HCT116 (cell line): ENCODE data around the gene SNRNP200.

ENCODE experiments used
- EZH2 ChIP-seq: fragments of 200-600 bp; sonication (generic); IDR thresholded peaks from 2 replicates; pipeline ENCODE4 v1.6.1; 2017; ENCODE audit warnings: antibody characterized with exemption, mixed run types
- EZH2phosphoT487 ChIP-seq: fragments of 200-600 bp; IDR thresholded peaks from 2 replicates; pipeline ENCODE4 v1.6.1; 2018; ENCODE audit warnings: antibody characterized with exemption, borderline replicate concordance
- JUND ChIP-seq: IDR thresholded peaks from 2 replicates; pipeline ENCODE4 v1.6.1; 2012
- POLR2A ChIP-seq: IDR thresholded peaks from 2 replicates; pipeline ENCODE4 v1.7.0; 2011; ENCODE audit warnings: borderline replicate concordance; ENCODE audit not compliant: insufficient read depth, insufficient read length; ENCODE audit errors: extremely low read depth
- POLR2AphosphoS5 ChIP-seq: IDR thresholded peaks from 2 replicates; pipeline ENCODE4 v1.6.1; 2011; ENCODE audit warnings: mild to moderate bottlenecking, low read depth, low read length, moderate library complexity
- RAD21 ChIP-seq: IDR thresholded peaks from 2 replicates; pipeline ENCODE4 v1.6.1; 2012; ENCODE audit warnings: low read depth, mild to moderate bottlenecking
- SRF ChIP-seq: IDR thresholded peaks from 2 replicates; pipeline ENCODE4 v1.6.1; 2012; ENCODE audit warnings: low read depth
- YY1 ChIP-seq: IDR thresholded peaks from 2 replicates; pipeline ENCODE4 v1.6.1; 2011; ENCODE audit warnings: low read length, low read depth, moderate library complexity, mild to moderate bottlenecking; ENCODE audit not compliant: insufficient replicate concordance; ENCODE audit errors: extremely low read depth
- ZNF274 ChIP-seq: fragments of 200-500 bp; sonication (Bioruptor generic); IDR thresholded peaks from 2 replicates; pipeline ENCODE4 v1.6.1; 2014; ENCODE audit warnings: mild to moderate bottlenecking, low read depth, low read length, inconsistent platforms
- TF ChIP-seq, protein P1 (sequence below), 3 experiments: fragments of 200-600 bp in 1 of 3; sonication (generic) in 1 of 3; IDR thresholded peaks in 2 of 3; conservative IDR thresholded peaks in 1 of 3; 2 replicates each; pipeline ENCODE4 v1.5.1; 2012 to 2017; ENCODE audit warnings: low read depth in 2 of 3, low read length in 2 of 3, antibody characterized with exemption in 1 of 3, borderline replicate concordance in 1 of 3, control low read depth in 1 of 3, mild to moderate bottlenecking in 1 of 3, mixed read lengths in 1 of 3, mixed run types in 1 of 3, moderate library complexity in 1 of 3; ENCODE audit not compliant: insufficient read depth in 1 of 3
- TF ChIP-seq, protein P2 (sequence below): IDR thresholded peaks from 2 replicates; pipeline ENCODE4 v1.6.1; 2012
- TF ChIP-seq, protein P3 (sequence below): IDR thresholded peaks from 2 replicates; pipeline ENCODE4 v1.6.1; 2012; ENCODE audit warnings: low read depth
- TF ChIP-seq, protein P4 (sequence below): IDR thresholded peaks from 2 replicates; pipeline ENCODE4 v1.6.1; 2012

DNA sequence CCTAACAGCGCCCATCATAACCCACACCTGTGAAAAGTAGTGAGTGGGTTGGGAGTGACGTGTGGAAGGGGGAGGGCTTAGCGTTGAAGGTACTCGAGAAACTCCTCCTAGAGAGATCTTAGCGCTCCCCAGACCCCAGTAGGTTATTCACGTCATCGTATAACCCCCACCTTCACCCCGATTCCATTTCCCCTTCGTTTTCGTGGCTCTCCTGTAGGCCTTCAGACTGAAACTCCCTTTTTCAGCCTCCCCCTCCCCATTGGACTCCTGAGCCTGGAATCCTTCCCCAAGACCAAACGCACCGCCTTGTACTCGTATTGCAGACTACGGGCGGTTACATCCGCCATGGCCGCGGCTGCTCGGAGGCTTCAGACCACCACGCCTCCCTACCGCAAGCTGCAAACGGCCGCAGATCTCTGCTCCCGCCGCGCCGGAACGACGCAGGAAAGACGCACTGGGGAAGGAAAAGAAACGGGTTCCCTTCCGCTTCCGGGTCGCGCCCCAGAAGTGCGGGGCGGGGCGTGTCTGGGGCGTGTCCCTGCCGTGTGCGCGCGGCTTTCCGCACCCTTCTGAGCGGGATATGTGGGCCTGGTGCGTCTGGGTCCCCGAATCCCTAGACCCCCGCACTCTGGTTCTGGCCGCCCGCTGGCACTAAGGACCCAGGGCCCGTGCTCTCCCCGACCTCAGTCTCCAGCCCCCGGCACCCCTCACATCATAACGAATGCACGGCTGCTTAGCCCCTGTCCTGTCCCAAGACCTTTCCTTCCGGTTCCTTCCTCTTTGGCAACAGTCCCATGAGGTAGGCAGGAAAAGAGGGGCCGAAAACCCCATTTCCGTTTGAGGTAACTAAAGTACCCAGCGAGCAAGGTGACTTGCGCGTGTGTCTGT lies at the start of gene SNRNP200:
- TF ChIP-seq, protein P1, sequence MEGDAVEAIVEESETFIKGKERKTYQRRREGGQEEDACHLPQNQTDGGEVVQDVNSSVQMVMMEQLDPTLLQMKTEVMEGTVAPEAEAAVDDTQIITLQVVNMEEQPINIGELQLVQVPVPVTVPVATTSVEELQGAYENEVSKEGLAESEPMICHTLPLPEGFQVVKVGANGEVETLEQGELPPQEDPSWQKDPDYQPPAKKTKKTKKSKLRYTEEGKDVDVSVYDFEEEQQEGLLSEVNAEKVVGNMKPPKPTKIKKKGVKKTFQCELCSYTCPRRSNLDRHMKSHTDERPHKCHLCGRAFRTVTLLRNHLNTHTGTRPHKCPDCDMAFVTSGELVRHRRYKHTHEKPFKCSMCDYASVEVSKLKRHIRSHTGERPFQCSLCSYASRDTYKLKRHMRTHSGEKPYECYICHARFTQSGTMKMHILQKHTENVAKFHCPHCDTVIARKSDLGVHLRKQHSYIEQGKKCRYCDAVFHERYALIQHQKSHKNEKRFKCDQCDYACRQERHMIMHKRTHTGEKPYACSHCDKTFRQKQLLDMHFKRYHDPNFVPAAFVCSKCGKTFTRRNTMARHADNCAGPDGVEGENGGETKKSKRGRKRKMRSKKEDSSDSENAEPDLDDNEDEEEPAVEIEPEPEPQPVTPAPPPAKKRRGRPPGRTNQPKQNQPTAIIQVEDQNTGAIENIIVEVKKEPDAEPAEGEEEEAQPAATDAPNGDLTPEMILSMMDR (IDR thresholded peaks at IDR 0.05 in 2 of 3, conservative IDR thresholded peaks at IDR 0.05 in 1 of 3; ENCODE audit: borderline replicate concordance in 1 of 3, insufficient read depth in 1 of 3, low read depth in 2 of 3, low read length in 2 of 3): no peak
- TF ChIP-seq POLR2AphosphoS5 (peak; percentile 94), EZH2phosphoT487 (no peak), RAD21 (0 out of 2 replicates have a peak, but pooled peaks have one; percentile 11), ZNF274 (no peak), EZH2 (no peak), YY1 (peak; percentile 59), POLR2A (peak; percentile 83), JUND (no peak), SRF (peak; percentile 52; the same call in 1 of the 2 replicates)
- TF ChIP-seq, protein P2, sequence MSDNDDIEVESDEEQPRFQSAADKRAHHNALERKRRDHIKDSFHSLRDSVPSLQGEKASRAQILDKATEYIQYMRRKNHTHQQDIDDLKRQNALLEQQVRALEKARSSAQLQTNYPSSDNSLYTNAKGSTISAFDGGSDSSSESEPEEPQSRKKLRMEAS: peak; percentile 90
- TF ChIP-seq, protein P3, sequence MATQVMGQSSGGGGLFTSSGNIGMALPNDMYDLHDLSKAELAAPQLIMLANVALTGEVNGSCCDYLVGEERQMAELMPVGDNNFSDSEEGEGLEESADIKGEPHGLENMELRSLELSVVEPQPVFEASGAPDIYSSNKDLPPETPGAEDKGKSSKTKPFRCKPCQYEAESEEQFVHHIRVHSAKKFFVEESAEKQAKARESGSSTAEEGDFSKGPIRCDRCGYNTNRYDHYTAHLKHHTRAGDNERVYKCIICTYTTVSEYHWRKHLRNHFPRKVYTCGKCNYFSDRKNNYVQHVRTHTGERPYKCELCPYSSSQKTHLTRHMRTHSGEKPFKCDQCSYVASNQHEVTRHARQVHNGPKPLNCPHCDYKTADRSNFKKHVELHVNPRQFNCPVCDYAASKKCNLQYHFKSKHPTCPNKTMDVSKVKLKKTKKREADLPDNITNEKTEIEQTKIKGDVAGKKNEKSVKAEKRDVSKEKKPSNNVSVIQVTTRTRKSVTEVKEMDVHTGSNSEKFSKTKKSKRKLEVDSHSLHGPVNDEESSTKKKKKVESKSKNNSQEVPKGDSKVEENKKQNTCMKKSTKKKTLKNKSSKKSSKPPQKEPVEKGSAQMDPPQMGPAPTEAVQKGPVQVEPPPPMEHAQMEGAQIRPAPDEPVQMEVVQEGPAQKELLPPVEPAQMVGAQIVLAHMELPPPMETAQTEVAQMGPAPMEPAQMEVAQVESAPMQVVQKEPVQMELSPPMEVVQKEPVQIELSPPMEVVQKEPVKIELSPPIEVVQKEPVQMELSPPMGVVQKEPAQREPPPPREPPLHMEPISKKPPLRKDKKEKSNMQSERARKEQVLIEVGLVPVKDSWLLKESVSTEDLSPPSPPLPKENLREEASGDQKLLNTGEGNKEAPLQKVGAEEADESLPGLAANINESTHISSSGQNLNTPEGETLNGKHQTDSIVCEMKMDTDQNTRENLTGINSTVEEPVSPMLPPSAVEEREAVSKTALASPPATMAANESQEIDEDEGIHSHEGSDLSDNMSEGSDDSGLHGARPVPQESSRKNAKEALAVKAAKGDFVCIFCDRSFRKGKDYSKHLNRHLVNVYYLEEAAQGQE: no peak
- TF ChIP-seq, protein P4, sequence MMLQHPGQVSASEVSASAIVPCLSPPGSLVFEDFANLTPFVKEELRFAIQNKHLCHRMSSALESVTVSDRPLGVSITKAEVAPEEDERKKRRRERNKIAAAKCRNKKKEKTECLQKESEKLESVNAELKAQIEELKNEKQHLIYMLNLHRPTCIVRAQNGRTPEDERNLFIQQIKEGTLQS: no peak
